GM21825 (cell line): ENCODE results near the gene YPEL3.
"Not testable (repeated sequence)": the region's sequence is repeated elsewhere in the genome, so short reads cannot be mapped to it uniquely, and the experiment has no call there.

Source experiments
- ATAC-seq: cut with Tn5 transposase; IDR thresholded peaks from one replicate; pipeline ENCODE4 v1.9.1; 2021; ENCODE audit warnings: mild to moderate bottlenecking, moderate library complexity; ENCODE audit not compliant: unreplicated experiment

The YPEL3 gene

DNA sequence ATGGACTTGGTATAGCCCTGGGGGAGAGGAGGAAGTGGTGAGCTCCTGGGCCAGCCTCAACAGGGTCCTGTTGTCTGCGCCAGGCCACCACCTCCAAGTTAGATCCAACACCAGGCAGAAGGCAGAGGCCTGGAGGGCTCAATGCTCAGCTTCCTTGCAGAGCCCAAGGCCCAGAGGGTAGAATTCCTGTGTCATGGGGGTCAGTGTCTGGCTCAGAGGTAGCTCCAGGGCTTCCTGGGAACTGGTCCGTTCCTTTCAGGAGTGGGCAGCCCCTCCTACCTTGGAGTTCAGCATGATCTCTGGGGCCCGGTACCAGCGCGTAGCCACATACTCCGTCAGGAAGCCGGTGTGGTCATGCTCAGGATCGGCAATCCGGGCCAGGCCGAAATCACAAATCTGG lies 21.8 kb upstream of the YPEL3 start:
- no peak for ATAC-seq

GRCh38 chr16:30116291-30117207 lies 20.5 kb upstream of the YPEL3 start:
- no peak for ATAC-seq

DNA sequence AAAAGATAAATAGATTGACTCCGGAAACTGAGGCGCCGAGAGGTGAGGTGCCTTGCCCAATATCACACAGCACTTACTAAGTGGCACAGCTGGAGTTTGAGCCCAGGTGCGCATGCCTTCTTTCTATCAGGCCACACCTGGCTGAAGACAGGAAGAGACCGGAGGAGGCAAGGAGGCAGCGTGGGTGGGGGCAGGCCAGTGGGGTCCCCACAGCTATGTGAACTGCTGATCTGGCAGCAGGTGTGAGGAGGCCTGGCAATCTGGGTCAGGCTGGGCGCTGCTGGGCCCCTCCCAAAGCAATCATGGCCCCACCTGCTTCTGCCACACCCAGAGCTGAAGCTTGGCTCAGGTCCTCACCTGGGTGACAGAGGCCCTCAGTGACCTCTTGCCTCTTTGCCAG lies 19.2 kb upstream of the YPEL3 start:
- no peak for ATAC-seq

DNA sequence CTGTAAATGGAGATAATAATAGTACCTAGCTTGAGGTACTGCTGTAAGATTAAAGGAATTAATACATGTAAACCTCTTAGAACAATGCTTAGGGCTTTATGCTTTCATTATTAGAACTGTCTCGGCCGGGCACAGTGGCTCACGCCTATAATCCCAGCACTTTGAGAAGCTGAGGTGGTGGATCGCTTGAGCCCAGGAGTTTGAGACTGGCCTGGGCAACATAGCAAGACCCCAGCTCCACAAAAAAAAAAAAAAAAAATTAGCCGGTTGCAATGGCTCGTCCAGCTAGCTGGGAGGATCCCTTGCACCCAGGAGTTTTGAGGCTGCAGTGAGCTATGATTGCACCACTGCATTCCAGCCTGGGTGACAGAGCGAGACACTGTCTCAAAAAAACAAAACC lies 18.8 kb upstream of the YPEL3 start:
- not testable (repeated sequence) for ATAC-seq

GRCh38 chr16:30114411-30114810 lies 18.4 kb upstream of the YPEL3 start:
- ATAC-seq, result no peak

- ATAC-seq, result no peak
Measured at GRCh38 chr16:30113711-30114333, 17.8 kb upstream of the YPEL3 start.

DNA sequence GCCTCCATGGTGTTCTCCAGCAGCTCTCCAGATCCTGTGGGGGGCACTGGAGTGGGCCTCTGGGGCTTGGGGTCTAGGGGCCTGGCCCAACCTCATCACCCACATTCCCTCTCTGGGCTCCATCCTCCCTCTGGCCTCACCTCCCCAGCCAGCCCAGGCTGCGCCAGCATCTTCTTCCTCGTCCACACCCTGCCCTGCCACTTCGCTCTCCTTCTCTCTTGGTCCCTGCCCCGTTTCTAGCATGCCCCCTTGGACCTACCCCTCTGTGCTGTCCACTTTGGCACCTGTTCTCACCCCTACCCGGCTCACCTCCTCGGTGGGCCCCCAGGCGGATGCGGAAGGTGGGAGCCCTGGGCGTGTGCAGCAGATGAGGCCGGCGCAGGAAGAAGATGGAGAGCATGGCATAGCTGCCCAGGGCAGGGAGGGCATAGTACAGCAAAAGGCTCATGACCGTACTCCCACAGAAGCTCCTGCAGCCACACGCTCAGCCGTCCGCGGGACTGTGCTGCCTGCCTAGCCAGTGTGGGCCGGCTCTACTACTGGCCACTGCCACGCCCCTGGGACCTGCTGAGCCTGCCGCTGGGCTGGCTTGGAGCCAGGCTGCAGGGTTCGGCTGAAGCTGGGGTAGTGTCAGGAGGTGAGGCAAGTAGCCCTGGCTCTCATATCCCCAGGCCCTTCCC lies 17.2 kb upstream of the YPEL3 start, which contains the start of gene GDPD3:
Gene GDPD3, minus strand, starts transcription at position 507 of the 680 bp plus-strand sequence. Its CDS starts 59 bp downstream, at position 448.
- no peak for ATAC-seq

DNA sequence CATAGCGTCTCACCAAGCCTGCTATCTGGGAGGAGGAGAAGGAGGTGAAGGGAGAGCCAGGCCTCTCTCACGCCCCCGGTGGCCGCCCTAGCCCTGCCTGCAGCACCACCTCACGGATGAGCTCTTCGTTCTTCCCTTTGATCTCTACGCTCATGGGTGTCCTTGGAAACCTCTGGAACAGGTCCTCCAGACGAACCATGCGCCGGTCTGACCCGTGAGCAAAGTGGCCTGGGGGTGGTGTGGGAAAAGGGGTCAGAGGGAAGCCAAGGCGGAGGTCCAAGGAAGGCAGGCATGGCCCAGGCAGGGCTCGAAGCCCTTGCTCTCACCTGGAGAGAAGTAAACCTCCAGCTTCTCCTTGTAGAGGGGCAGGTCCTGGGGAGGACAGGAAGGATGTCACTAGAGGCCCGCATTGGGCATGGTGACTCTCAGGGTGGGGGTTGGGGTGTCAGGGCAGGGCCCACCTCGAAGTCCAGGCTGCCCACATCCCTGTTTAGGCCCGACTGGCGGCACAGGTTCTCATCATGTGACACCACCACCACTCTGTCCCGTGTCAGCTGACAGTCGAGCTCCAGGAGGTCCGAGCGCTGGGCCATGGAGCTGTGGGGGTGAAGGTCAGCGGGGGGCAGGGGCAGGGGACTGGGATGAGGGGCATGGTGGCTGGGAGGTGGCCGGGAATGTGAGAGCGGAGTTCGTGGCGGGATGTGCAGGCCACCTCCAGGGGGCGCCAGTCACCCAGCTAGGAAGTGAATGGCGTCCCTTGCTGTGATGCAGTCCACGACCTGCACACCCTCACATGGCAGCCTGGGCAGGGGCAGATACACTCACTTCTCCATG lies 16.4 kb upstream of the YPEL3 start:
- ATAC-seq, result no peak

GRCh38 chr16:30110661-30111060 lies 14.6 kb upstream of the YPEL3 start:
- ATAC-seq, result no peak

- no peak for ATAC-seq
Measured at GRCh38 chr16:30108059-30108850, 12.2 kb upstream of the YPEL3 start.

DNA sequence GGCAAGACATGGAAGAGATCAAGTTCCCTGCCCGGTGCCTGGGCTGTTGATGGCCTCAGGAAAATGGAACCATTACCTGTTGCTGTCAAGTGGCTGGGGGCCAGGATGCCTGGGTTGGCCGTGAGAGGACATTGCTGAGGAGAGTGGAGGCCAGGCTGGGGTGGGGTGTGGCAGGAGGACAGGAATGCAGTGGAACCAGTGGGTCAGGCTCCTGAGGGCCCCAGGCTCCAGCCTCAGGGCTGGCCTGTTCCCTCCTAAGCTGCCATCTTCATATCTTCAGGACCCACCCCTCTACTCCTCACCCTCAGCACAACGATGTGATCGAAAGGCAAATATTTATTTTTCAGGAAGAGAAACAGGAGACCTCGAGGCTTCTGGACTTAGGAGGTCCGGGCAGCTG lies 8.5 kb upstream of the YPEL3 start:
- no peak for ATAC-seq

- ATAC-seq, result no peak
Measured at GRCh38 chr16:30104090-30104489, 8.1 kb upstream of the YPEL3 start.

- no peak for ATAC-seq
Measured at GRCh38 chr16:30096862-30097563, 1.0 kb upstream of the YPEL3 start.

GRCh38 chr16:30095166-30096078 lies 591 bp downstream of the YPEL3 start:
- no peak for ATAC-seq

DNA sequence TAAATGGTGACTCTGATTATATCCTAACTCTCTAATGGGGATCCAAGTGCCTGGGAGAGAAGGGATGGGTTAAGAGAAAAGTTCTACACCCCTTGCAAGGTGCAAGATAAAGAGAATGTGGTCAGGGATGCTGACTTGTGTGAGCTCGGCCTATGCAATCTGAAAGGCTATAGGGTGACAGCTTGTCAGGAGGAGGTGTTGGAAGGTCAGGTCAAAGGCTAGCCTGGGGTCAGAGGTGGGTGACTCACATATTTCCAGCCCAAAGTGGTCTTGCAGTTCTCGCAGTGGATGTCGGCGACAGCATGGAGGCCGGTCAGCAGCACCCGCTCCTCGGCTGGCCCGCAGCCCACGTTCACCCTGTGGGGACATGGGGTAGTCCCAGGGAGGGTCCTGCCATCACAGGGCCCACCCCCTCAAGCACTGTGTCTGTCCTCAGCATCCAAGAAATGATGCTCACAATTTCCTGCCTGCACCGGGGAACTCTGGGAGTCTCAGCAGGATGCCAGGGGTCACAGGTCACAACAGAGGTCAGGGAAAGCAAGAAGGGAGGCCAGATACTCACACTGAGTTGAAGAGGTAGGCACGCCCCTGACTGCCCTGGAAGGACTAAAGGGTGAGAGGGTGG lies 1.4 kb downstream of the YPEL3 start:
- no peak for ATAC-seq

- peak; percentile 43 for ATAC-seq
Measured at GRCh38 chr16:30092373-30093010, 3.5 kb downstream of the YPEL3 start.
